HEK293T (cell line): Measurements from ENCODE around the gene PCDHGB7.

Experiments
- ARNT ChIP-seq: fragments of 450-650 bp; IDR thresholded peaks from 2 replicates; pipeline ENCODE4 v1.6.1; 2017; ENCODE audit warnings: mild to moderate bottlenecking
- CTBP1 ChIP-seq: fragments of 450-650 bp; IDR thresholded peaks from 2 replicates; pipeline ENCODE4 v1.6.1; 2016; ENCODE audit warnings: borderline replicate concordance
- FOXA1 ChIP-seq: fragments of 450-650 bp; IDR thresholded peaks from 2 replicates; pipeline ENCODE4 v1.6.1; 2016; ENCODE audit warnings: mild to moderate bottlenecking
- L3MBTL2 ChIP-seq: fragments of 450-650 bp; conservative IDR thresholded peaks from 2 replicates; pipeline ENCODE4 v1.6.1; 2016; ENCODE audit warnings: mild to moderate bottlenecking
- SP1 ChIP-seq: fragments of 450-650 bp; IDR thresholded peaks from 2 replicates; pipeline ENCODE4 v1.6.1; 2017
- SUZ12 ChIP-seq: fragments of 450-650 bp; IDR thresholded peaks from 2 replicates; pipeline ENCODE4 v1.6.1; 2016; ENCODE audit warnings: mild to moderate bottlenecking
- TF ChIP-seq, protein P1 (sequence below): fragments of 450-650 bp; IDR thresholded peaks from 2 replicates; pipeline ENCODE4 v1.6.1; 2016

GRCh38 chr5:141402553-141403243, 14.8 kb upstream of the PCDHGB7 start, which contains the start of gene PCDHGA9:
- TF ChIP-seq CTBP1 (no peak), FOXA1 (no peak), SUZ12 (no peak), SP1 (no peak), L3MBTL2 (no peak), ARNT (no peak)
- TF ChIP-seq, protein P1, sequence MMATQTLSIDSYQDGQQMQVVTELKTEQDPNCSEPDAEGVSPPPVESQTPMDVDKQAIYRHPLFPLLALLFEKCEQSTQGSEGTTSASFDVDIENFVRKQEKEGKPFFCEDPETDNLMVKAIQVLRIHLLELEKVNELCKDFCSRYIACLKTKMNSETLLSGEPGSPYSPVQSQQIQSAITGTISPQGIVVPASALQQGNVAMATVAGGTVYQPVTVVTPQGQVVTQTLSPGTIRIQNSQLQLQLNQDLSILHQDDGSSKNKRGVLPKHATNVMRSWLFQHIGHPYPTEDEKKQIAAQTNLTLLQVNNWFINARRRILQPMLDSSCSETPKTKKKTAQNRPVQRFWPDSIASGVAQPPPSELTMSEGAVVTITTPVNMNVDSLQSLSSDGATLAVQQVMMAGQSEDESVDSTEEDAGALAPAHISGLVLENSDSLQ = no peak
